ENCODE data around the gene B9D1.

GRCh38 chr17:19304751-19305150 is 57.8 kb downstream of the B9D1 start:
- TF ChIP-seq CTCF (IDR thresholded peaks at IDR 0.05; ENCODE audit: low read length): no peak
- TF ChIP-seq EZH2 (optimal IDR thresholded peaks at IDR 0.05; ENCODE audit: low read depth, low read length): no peak

Measured in MM.1S (cell line).